ENCODE results near the gene CXCL17. TPM values are rescaled to one million over a fixed set of nuclear protein-coding genes. Genes with fewer than 3 reads are reported as not detected.
A peak's percentile ranks its signal among the peaks of the same experiment; 100 is the strongest.

Gene CXCL17
- total RNA-seq, 1 donor from 2014 or later, result 1.1 TPM

DNA sequence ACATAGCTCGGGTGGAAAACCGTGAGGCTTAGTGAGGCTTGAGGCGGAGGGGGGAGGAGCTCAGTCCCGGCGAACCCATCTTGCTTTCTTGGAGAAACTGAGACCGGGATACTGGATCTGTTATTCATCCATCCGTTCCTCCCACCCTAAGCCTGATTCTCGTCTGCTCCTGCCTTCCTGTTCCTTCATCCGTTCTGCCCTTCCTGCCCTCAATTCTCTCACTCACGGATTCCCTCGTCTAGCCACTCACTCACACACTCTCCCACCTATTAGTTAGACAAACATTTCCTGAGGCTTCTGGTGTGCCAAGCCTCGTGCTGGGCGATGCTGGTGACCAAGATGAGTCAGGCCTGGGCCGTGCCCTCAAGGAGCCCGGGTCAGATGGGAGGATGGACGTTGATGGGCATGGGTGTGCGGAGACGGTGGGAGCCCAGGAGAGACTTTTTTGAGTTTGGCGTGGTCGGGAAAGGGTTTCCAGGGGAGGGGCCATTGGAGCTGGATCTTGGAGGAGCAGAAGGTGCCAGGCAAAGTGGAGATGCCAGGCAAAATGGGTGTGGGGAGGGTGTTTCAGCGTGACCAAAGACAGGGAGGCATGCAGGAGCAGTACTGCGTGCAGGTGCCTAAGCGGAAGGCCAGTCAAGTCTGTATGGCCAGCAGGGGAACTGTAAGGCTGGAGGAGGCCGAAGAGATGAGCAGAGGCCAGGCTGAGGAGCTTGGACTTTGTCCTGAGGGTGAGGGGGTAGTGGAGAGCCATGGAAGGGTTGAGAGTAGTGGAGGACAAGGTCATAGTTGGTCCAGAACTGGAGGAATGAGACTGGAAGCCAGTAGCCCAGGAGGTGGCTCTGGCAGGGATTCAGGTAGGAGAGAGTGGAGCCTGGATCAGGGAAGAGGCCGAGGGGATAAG is 45.2 kb downstream of the CXCL17 start:
- DNase-seq (ENCODE audit: low read depth), result no peak

DNA sequence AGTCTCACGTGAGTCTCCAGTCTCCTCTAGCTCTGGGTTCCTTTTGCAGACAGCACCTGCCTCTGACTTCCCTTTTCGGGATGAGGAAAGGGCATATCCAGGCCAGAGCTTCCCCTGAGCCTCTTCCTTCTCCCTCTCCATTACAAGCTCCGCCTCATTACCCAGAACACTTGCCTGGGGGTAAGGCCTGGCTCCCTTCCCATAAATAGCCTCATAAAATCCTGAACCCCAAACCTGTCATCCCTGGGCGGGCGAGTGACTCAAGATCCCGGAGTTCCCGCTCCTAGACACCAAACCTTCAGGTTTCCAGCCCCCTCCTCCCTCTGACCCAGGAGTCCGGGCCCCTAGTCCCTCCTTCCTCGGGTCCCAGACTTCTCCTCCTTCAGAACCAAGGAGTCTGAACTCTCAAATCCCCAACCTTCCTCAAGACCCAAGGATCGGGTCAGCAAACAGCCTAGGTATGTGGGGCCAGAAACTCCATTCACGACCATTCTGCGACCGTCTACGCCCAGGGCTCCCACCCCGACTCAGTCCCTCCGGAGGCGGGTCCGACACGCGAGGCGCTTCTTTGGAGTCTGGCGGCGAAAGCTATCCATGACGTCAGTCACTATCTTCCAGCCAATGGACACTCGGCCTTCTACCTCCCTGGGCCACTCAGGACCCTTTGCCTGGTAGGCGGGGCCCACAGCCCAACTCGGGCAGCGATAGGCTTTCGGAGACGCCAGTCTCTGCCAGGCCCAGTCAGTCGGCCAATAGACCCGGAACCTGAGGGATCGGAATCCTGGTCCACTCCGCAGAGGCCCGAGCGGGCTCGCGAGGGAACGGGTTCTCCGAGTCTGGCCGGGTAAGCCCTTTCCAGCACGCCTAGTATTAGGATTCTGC is 46.1 kb downstream of the CXCL17 start:
- peak; percentile 98 for DNase-seq (ENCODE audit: low read depth)
- FAIRE-seq, result peak; percentile 75
- TF ChIP-seq, protein P1, sequence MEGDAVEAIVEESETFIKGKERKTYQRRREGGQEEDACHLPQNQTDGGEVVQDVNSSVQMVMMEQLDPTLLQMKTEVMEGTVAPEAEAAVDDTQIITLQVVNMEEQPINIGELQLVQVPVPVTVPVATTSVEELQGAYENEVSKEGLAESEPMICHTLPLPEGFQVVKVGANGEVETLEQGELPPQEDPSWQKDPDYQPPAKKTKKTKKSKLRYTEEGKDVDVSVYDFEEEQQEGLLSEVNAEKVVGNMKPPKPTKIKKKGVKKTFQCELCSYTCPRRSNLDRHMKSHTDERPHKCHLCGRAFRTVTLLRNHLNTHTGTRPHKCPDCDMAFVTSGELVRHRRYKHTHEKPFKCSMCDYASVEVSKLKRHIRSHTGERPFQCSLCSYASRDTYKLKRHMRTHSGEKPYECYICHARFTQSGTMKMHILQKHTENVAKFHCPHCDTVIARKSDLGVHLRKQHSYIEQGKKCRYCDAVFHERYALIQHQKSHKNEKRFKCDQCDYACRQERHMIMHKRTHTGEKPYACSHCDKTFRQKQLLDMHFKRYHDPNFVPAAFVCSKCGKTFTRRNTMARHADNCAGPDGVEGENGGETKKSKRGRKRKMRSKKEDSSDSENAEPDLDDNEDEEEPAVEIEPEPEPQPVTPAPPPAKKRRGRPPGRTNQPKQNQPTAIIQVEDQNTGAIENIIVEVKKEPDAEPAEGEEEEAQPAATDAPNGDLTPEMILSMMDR (IDR thresholded peaks at IDR 0.05; ENCODE audit: insufficient read depth, low read length, severe bottlenecking), result no peak
- H3K4me3 ChIP-seq (ENCODE audit: low read depth, low read length), result peak overlapping the region; percentile 57
- H3K27me3 ChIP-seq (ENCODE audit: control insufficient read depth, insufficient read depth, low read length), result no peaks in the 10 kb centered on the region
- no peaks in the 10 kb centered on the region for H3K36me3 ChIP-seq (ENCODE audit: control insufficient read depth, insufficient read depth, low read length)

More for the DNA sequence above, 45.2 kb downstream of the CXCL17 start:
- FAIRE-seq, result no peak
- TF ChIP-seq, protein P1 (IDR thresholded peaks at IDR 0.05; ENCODE audit: insufficient read depth, low read length, severe bottlenecking), result no peak
- Histone ChIP-seq H3K36me3 (ENCODE audit: control insufficient read depth, insufficient read depth, low read length) (no peaks in the 10 kb centered on the region), H3K4me3 (ENCODE audit: low read depth, low read length) (peak overlapping the region; percentile 57), H3K27me3 (ENCODE audit: control insufficient read depth, insufficient read depth, low read length) (no peaks in the 10 kb centered on the region)

DNA sequence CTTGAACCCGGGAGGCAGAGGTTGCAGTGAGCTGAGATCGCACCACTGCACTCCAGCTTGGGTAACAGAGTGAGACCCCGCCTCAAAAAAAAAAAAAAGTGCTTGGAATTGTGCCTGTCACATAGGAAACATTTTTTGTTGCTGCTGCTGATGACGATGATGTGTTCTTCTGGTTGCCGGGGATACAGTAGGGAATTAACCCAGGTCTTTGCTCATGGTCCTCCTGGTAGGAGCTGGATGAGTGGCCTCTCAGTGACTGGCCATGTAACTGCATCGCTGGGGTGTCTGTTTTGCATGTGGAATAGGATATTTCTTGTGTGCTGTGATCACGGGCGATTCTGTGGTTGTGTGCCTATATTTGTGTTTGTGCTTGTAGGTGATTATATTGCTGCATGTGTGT is 48.0 kb downstream of the CXCL17 start:
- Histone ChIP-seq H3K4me3 (ENCODE audit: low read depth, low read length) (no peak overlapping the region), H3K27me3 (ENCODE audit: control insufficient read depth, insufficient read depth, low read length) (peaks cover 8% of the 10 kb centered on the region), H3K36me3 (ENCODE audit: control insufficient read depth, insufficient read depth, low read length) (no peaks in the 10 kb centered on the region)
- FAIRE-seq (no peak), DNase-seq (ENCODE audit: low read depth) (no peak)
- TF ChIP-seq, protein P1 (IDR thresholded peaks at IDR 0.05; ENCODE audit: insufficient read depth, low read length, severe bottlenecking), result no peak

DNA sequence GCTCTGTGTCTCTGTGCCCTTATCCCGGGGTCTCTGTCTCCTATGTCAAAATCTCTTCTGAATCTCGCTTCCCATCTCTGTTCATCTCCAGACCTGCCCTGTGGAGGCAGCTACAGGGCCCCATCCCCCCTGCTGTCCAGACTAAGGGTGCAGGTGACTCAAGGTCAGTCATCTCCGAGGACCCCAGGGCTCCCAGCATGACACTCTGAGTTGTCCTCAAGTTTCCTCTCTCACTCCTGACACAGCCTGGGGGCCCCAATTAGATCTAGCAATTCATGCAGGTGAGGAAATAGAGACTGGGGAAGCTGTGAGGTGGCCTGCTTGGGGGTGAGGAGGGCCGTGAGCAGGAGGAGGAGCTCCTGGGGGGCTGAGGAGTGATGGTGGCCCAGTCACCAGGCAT is 50.6 kb downstream of the CXCL17 start:
- TF ChIP-seq, protein P1 (IDR thresholded peaks at IDR 0.05; ENCODE audit: insufficient read depth, low read length, severe bottlenecking), result no peak
- DNase-seq (ENCODE audit: low read depth), result no peak
- Histone ChIP-seq H3K4me3 (ENCODE audit: low read depth, low read length) (no peak overlapping the region), H3K27me3 (ENCODE audit: control insufficient read depth, insufficient read depth, low read length) (peaks cover 10% of the 10 kb centered on the region), H3K36me3 (ENCODE audit: control insufficient read depth, insufficient read depth, low read length) (no peaks in the 10 kb centered on the region)
- FAIRE-seq, result no peak

DNA sequence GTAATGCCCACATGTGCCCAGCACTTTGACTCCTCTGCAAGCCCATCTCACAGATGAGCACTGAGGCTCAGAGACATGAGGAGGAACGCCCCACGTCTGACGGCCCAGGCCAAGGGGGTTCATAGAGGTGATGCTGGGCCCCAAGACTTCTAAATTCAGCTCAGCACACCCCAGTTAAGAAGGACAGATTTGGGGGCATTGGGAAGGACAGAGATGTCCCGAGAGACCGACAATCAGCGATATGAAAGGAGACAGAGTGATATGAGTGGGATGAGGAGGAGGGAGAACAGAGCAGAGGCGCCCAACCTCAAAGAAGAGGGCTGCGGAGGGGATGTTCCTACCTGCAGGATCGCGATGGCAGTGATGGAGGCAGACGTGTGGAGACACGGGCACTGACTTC is 52.8 kb downstream of the CXCL17 start, which contains the start of gene CNFN:
Gene CNFN, minus strand, starts transcription at position 399 of the 400 bp plus-strand sequence. CDS start 1,260 bp downstream, outside the sequence.
- no peak for FAIRE-seq
- DNase-seq (ENCODE audit: low read depth), result no peak
- Histone ChIP-seq H3K36me3 (ENCODE audit: control insufficient read depth, insufficient read depth, low read length) (no peaks in the 10 kb centered on the region), H3K4me3 (ENCODE audit: low read depth, low read length) (no peak within 1 kb of the TSS), H3K27me3 (ENCODE audit: control insufficient read depth, insufficient read depth, low read length) (peaks cover 10% of the 10 kb centered on the region)
- TF ChIP-seq, protein P1 (IDR thresholded peaks at IDR 0.05; ENCODE audit: insufficient read depth, low read length, severe bottlenecking), result no peak

All from bronchial epithelial cell (primary cell).